HUES6 (cell line): ENCODE data around the gene MLX.
A peak's percentile ranks its signal among the peaks of the same experiment; 100 is the strongest.
"Not testable (repeated sequence)": the region's sequence is repeated elsewhere in the genome, so short reads cannot be mapped to it uniquely, and the experiment has no call there.

ENCODE experiments used
- H3K27ac ChIP-seq: 2 replicates; pipeline ENCODE4 v1.7.0; 2013; ENCODE audit warnings: low read depth, mild to moderate bottlenecking, low read length, inconsistent platforms
- H3K27me3 ChIP-seq: 2 replicates; pipeline ENCODE4 v1.6.1; 2013; ENCODE audit warnings: low read length; ENCODE audit not compliant: control insufficient read depth, insufficient read depth
- H3K36me3 ChIP-seq: 2 replicates; pipeline ENCODE4 v1.6.1; 2013; ENCODE audit warnings: low read length; ENCODE audit not compliant: control insufficient read depth, insufficient read depth
- H3K4me1 ChIP-seq: 2 replicates; pipeline ENCODE4 v1.6.1; 2013; ENCODE audit warnings: low read length; ENCODE audit not compliant: control insufficient read depth, insufficient read depth
- H3K4me3 ChIP-seq: 2 replicates; pipeline ENCODE4 v1.5.1; 2013; ENCODE audit warnings: low read depth, low read length
- H3K9ac ChIP-seq: one replicate; pipeline ENCODE4 v1.6.1; 2013; ENCODE audit warnings: mild to moderate bottlenecking, low read length
- H3K9me3 ChIP-seq: 2 replicates; pipeline ENCODE4 v1.6.1; 2013; ENCODE audit warnings: low read depth, low read length; ENCODE audit not compliant: control insufficient read depth, insufficient read depth

The MLX gene

GRCh38 chr17:42537156-42537805 lies 29.6 kb upstream of the MLX start:
- Histone ChIP-seq H3K36me3 (peaks cover 27% of the 10 kb centered on the region), H3K9ac (peak overlapping the region; percentile 88), H3K4me3 (peak overlapping the region; percentile 74), H3K27me3 (no peaks in the 10 kb centered on the region), H3K27ac (peak overlapping the region; percentile 19; the same call in 1 of the 2 replicates), H3K4me1 (peaks cover 25% of the 10 kb centered on the region), H3K9me3 (no peaks in the 10 kb centered on the region)

- peaks cover 25% of the 10 kb centered on the region for H3K4me1 ChIP-seq
- H3K9me3 ChIP-seq = no peaks in the 10 kb centered on the region
- H3K36me3 ChIP-seq = peaks cover 34% of the 10 kb centered on the region
- H3K9ac ChIP-seq = no peak overlapping the region
- H3K27ac ChIP-seq = no peak overlapping the region
- H3K27me3 ChIP-seq = no peaks in the 10 kb centered on the region
- no peak overlapping the region for H3K4me3 ChIP-seq
These were observed 29.0 kb upstream of the MLX start for GRCh38 chr17:42537826-42538451.

GRCh38 chr17:42538482-42538881 lies 28.4 kb upstream of the MLX start:
- H3K9ac ChIP-seq = no peak overlapping the region
- peaks cover 25% of the 10 kb centered on the region for H3K4me1 ChIP-seq
- no peaks in the 10 kb centered on the region for H3K27me3 ChIP-seq
- H3K9me3 ChIP-seq = no peaks in the 10 kb centered on the region
- H3K36me3 ChIP-seq = peaks cover 39% of the 10 kb centered on the region
- no peak overlapping the region for H3K27ac ChIP-seq
- no peak overlapping the region for H3K4me3 ChIP-seq

- not testable (repeated sequence) for H3K9ac ChIP-seq, H3K27ac ChIP-seq
- H3K4me1 ChIP-seq = peaks cover 17% of the 10 kb centered on the region
These were observed 26.3 kb upstream of the MLX start for GRCh38 chr17:42540558-42540957.

GRCh38 chr17:42541041-42541833 lies 25.7 kb upstream of the MLX start:
- Histone ChIP-seq H3K27ac (no peak overlapping the region), H3K4me1 (peaks cover 15% of the 10 kb centered on the region), H3K4me3 (no peak overlapping the region), H3K9me3 (no peaks in the 10 kb centered on the region), H3K36me3 (peaks cover 50% of the 10 kb centered on the region), H3K9ac (peak overlapping the region; percentile 12), H3K27me3 (no peaks in the 10 kb centered on the region)

More at GRCh38 chr17:42540558-42540957, 26.3 kb upstream of the MLX start:
- H3K9me3 ChIP-seq, H3K27me3 ChIP-seq, H3K4me3 ChIP-seq: not testable (repeated sequence)
- peaks cover 50% of the 10 kb centered on the region for H3K36me3 ChIP-seq

DNA sequence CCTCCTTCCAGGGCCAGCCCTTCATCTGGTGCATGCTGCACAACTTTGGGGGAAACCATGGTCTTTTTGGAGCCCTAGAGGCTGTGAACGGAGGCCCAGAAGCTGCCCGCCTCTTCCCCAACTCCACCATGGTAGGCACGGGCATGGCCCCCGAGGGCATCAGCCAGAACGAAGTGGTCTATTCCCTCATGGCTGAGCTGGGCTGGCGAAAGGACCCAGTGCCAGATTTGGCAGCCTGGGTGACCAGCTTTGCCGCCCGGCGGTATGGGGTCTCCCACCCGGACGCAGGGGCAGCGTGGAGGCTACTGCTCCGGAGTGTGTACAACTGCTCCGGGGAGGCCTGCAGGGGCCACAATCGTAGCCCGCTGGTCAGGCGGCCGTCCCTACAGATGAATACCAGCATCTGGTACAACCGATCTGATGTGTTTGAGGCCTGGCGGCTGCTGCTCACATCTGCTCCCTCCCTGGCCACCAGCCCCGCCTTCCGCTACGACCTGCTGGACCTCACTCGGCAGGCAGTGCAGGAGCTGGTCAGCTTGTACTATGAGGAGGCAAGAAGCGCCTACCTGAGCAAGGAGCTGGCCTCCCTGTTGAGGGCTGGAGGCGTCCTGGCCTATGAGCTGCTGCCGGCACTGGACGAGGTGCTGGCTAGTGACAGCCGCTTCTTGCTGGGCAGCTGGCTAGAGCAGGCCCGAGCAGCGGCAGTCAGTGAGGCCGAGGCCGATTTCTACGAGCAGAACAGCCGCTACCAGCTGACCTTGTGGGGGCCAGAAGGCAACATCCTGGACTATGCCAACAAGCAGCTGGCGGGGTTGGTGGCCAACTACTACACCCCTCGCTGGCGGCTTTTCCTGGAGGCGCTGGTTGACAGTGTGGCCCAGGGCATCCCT lies 23.5 kb upstream of the MLX start:
- Histone ChIP-seq H3K9me3 (no peaks in the 10 kb centered on the region), H3K27me3 (no peaks in the 10 kb centered on the region), H3K27ac (no peak overlapping the region), H3K36me3 (peaks cover 50% of the 10 kb centered on the region), H3K4me1 (peaks cover 6% of the 10 kb centered on the region; the same call in 1 of the 2 replicates), H3K4me3 (no peak overlapping the region), H3K9ac (no peak overlapping the region)

GRCh38 chr17:42544874-42545283 lies 22.0 kb upstream of the MLX start:
- Histone ChIP-seq H3K4me3 (no peak overlapping the region), H3K27ac (no peak overlapping the region), H3K4me1 (peaks cover 6% of the 10 kb centered on the region; the same call in 1 of the 2 replicates), H3K27me3 (no peaks in the 10 kb centered on the region), H3K9me3 (no peaks in the 10 kb centered on the region), H3K9ac (no peak overlapping the region), H3K36me3 (peaks cover 39% of the 10 kb centered on the region)

- H3K27ac ChIP-seq, H3K27me3 ChIP-seq, H3K9me3 ChIP-seq, H3K9ac ChIP-seq, H3K4me1 ChIP-seq, H3K4me3 ChIP-seq: not testable (repeated sequence)
- H3K36me3 ChIP-seq = peaks cover 33% of the 10 kb centered on the region
These were observed 21.0 kb upstream of the MLX start for GRCh38 chr17:42545755-42546505.

GRCh38 chr17:42547001-42547461 lies 19.9 kb upstream of the MLX start:
- no peak overlapping the region for H3K4me3 ChIP-seq
- H3K27ac ChIP-seq = no peak overlapping the region
- no peaks in the 10 kb centered on the region; the same call in 1 of the 2 replicates for H3K4me1 ChIP-seq
- peaks cover 24% of the 10 kb centered on the region for H3K36me3 ChIP-seq
- no peak overlapping the region for H3K9ac ChIP-seq
- no peaks in the 10 kb centered on the region for H3K27me3 ChIP-seq
- H3K9me3 ChIP-seq = no peaks in the 10 kb centered on the region

- no peak overlapping the region for H3K9ac ChIP-seq
- no peak overlapping the region for H3K27ac ChIP-seq
- no peaks in the 10 kb centered on the region for H3K27me3 ChIP-seq
- H3K36me3 ChIP-seq = peaks cover 18% of the 10 kb centered on the region
- H3K4me3 ChIP-seq = peak overlapping the region; percentile 49
- no peaks in the 10 kb centered on the region; the same call in 1 of the 2 replicates for H3K4me1 ChIP-seq
- H3K9me3 ChIP-seq = no peaks in the 10 kb centered on the region
These were observed 19.2 kb upstream of the MLX start for GRCh38 chr17:42547698-42548069.
